ENCODE measurements around the gene RASSF7. TPM values are rescaled to one million over a fixed set of nuclear protein-coding genes. Genes with fewer than 3 reads are reported as not detected.

RASSF7 gene
- total RNA-seq, 1 experiment from 2014 or later = 36.2 TPM

DNA sequence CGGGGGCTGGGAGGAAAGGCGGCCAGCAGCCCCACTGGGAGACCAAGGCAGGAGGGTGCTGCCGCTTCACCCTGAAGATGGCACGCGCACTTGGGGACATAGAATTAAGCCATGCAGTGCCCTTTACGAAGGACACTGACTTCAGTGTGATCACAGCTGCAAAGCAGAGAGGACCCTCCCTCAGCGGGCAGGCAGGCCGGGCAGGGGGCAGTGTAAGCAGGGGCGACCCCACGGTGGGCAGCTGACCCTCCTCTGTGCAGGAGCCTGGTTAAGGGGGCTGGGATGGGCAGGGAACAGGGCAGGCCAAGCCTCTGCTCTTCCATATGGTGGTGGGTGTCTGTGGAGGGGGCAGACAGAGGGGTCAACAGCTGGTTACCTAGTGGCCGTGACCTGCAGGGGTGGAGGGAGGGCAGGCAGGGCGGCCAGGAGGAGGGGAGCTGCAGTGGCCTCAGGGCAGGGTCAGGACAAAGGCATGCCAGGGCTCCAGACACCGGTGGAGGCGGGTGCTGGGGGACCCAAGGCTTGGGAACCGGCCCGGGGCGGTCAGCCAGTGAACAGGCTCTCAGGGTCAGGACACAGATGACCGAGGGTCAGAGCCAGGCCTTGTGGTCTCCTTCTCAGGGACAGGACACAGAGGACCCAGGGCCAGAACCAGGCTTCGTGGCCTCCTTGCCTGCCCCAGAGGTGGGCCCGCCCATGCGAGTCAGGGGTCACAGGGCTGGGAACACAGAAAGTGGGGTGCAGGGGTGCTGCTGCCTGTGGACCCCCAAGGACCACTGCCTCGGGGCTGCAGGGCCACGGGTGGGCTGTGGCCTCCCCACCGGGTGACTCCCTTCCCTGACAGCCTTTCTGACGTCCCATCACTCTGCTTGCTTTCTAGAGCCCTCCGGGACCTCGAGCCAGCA is 7.4 kb upstream of the RASSF7 start:
- Histone ChIP-seq H3K27me3 (ENCODE audit: insufficient read depth, low read depth) (no peaks in the 10 kb centered on the region), H3K27ac (no peak overlapping the region), H3K4me3 (no peak overlapping the region), H3F3A (ENCODE audit: insufficient read depth, low read depth) (0 out of 2 replicates have a peak, but pooled peaks cover 7% of the 10 kb centered on the region), H3K79me2 (ENCODE audit: low read depth) (no peaks in the 10 kb centered on the region), H3K4me2 (no peak overlapping the region), H3K9me3 (ENCODE audit: insufficient read depth, low read depth) (no peaks in the 10 kb centered on the region), H3K36me3 (ENCODE audit: low read depth) (no peaks in the 10 kb centered on the region), H3K9me2 (ENCODE audit: insufficient read depth) (no peaks in the 10 kb centered on the region), H3K4me1 (replicated peaks; ENCODE audit: insufficient read depth) (no peaks in the 10 kb centered on the region), H2AFZ (no peak overlapping the region), H4K20me1 (ENCODE audit: insufficient read depth) (no peaks in the 10 kb centered on the region)
- no TSS peak for BruUV-seq (replicated peaks)
- no peak for DNase-seq
- ChIA-PET POLR2A (ENCODE audit: unreplicated experiment) (no interaction called here), CTCF (no interaction called here)
- TF ChIP-seq, protein P1, sequence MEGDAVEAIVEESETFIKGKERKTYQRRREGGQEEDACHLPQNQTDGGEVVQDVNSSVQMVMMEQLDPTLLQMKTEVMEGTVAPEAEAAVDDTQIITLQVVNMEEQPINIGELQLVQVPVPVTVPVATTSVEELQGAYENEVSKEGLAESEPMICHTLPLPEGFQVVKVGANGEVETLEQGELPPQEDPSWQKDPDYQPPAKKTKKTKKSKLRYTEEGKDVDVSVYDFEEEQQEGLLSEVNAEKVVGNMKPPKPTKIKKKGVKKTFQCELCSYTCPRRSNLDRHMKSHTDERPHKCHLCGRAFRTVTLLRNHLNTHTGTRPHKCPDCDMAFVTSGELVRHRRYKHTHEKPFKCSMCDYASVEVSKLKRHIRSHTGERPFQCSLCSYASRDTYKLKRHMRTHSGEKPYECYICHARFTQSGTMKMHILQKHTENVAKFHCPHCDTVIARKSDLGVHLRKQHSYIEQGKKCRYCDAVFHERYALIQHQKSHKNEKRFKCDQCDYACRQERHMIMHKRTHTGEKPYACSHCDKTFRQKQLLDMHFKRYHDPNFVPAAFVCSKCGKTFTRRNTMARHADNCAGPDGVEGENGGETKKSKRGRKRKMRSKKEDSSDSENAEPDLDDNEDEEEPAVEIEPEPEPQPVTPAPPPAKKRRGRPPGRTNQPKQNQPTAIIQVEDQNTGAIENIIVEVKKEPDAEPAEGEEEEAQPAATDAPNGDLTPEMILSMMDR (conservative IDR thresholded peaks at IDR 0.05) = no peak
- no peak for TF ChIP-seq EZH2 (IDR thresholded peaks at IDR 0.05; ENCODE audit: low read depth)
- intact Hi-C loops (cut with micrococcal nuclease; ENCODE audit: unreplicated experiment) = no loop called here

DNA sequence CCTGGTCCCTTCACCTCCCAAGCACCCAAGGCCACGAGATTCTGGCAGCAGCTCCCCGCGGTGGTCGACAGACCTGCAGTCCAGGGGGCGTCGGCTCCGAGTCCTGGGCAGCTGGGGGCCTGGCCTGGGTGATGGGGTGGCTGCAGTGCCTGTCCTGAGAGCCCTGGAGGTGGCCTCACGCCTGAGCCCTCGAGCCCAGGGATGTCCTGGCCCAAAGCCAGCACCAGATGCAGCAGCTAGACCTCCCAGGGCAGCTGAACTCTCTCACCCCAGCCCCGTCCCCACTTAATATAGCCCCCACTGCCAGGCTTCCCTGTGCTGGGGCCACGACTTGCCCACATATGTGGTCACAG is 6.8 kb upstream of the RASSF7 start:
- CTCF ChIA-PET = no interaction called here
- Histone ChIP-seq H3K4me1 (replicated peaks; ENCODE audit: insufficient read depth) (no peaks in the 10 kb centered on the region), H3K4me3 (no peak overlapping the region), H2AFZ (no peak overlapping the region), H3K27ac (no peak overlapping the region), H3K9me2 (ENCODE audit: insufficient read depth) (no peaks in the 10 kb centered on the region), H3F3A (ENCODE audit: insufficient read depth, low read depth) (0 out of 2 replicates have a peak, but pooled peaks cover 7% of the 10 kb centered on the region), H3K27me3 (ENCODE audit: insufficient read depth, low read depth) (no peaks in the 10 kb centered on the region), H3K36me3 (ENCODE audit: low read depth) (no peaks in the 10 kb centered on the region), H3K4me2 (0 out of 2 replicates have a peak overlapping the region, but pooled peaks have one; percentile 64), H3K9me3 (ENCODE audit: insufficient read depth, low read depth) (no peaks in the 10 kb centered on the region), H4K20me1 (ENCODE audit: insufficient read depth) (no peaks in the 10 kb centered on the region), H3K79me2 (ENCODE audit: low read depth) (no peaks in the 10 kb centered on the region)
- intact Hi-C loops (cut with micrococcal nuclease; ENCODE audit: unreplicated experiment) = no loop called here
- no peak for DNase-seq
- POLR2A ChIA-PET (ENCODE audit: unreplicated experiment) = no interaction called here
- TF ChIP-seq EZH2 (IDR thresholded peaks at IDR 0.05; ENCODE audit: low read depth) = no peak
- TF ChIP-seq, protein P1 (conservative IDR thresholded peaks at IDR 0.05) = no peak
- no TSS peak for BruUV-seq (replicated peaks)

DNA sequence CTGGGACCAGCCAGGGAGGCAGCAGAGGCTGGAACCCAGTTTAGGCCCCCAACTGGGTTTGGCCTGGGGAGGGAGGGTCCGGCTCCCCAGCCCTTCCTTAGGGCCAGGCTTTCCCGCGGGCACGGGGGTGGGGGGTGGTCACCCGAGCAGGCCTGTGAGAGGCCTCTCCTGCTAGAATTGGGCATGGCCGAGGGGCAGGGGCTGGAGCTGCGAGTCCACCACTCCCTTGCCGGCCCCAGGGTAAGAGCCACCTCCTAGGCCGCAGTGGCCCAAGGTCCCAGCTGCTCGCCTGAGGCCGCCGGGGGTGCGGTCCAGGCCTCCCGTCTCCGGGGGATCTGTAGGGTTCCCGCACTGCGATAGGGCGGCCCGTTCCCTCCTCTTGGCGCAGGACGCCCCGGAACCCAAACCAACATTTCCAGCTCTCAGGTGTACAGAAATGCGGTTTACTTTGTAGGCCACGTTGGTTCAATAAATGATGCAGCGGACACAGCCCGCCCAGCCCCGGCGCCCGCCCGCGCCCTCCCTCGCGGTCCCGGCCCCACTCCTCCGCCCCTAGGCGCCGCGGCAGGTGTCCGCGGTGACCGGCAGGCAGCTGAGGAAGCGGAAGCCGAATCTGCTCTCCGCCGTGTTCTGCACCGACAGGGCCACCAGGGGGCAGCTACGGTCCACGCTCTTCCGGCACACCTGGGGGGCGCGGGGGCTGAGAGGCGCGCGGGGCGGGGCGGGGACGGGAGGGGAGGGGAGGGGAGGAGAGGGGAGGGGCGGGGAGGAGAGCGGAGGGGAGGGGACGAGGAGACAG is 6.1 kb upstream of the RASSF7 start:
- Histone ChIP-seq H3K27me3 (ENCODE audit: insufficient read depth, low read depth) (no peaks in the 10 kb centered on the region), H3K27ac (no peak overlapping the region), H3K79me2 (ENCODE audit: low read depth) (no peaks in the 10 kb centered on the region), H3K4me2 (peak overlapping the region; percentile 64), H3K9me3 (ENCODE audit: insufficient read depth, low read depth) (no peaks in the 10 kb centered on the region), H3K9me2 (ENCODE audit: insufficient read depth) (no peaks in the 10 kb centered on the region), H3K4me1 (replicated peaks; ENCODE audit: insufficient read depth) (no peaks in the 10 kb centered on the region), H3K36me3 (ENCODE audit: low read depth) (no peaks in the 10 kb centered on the region), H2AFZ (no peak overlapping the region), H4K20me1 (ENCODE audit: insufficient read depth) (no peaks in the 10 kb centered on the region), H3F3A (ENCODE audit: insufficient read depth, low read depth) (peaks cover 8% of the 10 kb centered on the region; the same call in 1 of the 2 replicates), H3K4me3 (no peak overlapping the region)
- DNase-seq = peak in 1 of 2 experiments; percentile 54
- intact Hi-C loops (cut with micrococcal nuclease; ENCODE audit: unreplicated experiment) = no loop called here
- no TSS peak for BruUV-seq (replicated peaks)
- ChIA-PET POLR2A (ENCODE audit: unreplicated experiment) (interaction anchor here (0.5 kb wide), 1 partner anchor 272 kb away, joined by 10 read pairs; no protein-coding TSS in a partner anchor), CTCF (interaction anchor here (1.2 kb wide), 1 partner anchor 172 kb away, joined by 3 read pairs; no protein-coding TSS in a partner anchor)
- TF ChIP-seq, protein P1 (conservative IDR thresholded peaks at IDR 0.05) = peak; percentile 48; the same call in 1 of the 2 replicates
- TF ChIP-seq EZH2 (IDR thresholded peaks at IDR 0.05; ENCODE audit: low read depth) = no peak
